K562 (cell line): Measurements from ENCODE around the gene INPP5D.

Experiments
- CEBPB ChIP-seq: fragments of 450-650 bp; IDR thresholded peaks from 2 replicates; pipeline ENCODE4 v1.6.1; 2016; ENCODE audit warnings: missing genetic modification characterization, missing compliant biosample characterization
- ETS2 ChIP-seq: IDR thresholded peaks from 2 replicates; pipeline ENCODE4 v1.6.1; 2016; ENCODE audit warnings: borderline replicate concordance, missing genetic modification characterization, mild to moderate bottlenecking, moderate library complexity, missing compliant biosample characterization; ENCODE audit not compliant: poor library complexity, severe bottlenecking
- EZH2 ChIP-seq: IDR thresholded peaks from 2 replicates; pipeline ENCODE4 v1.6.1; 2012; ENCODE audit warnings: low read depth, mild to moderate bottlenecking, inconsistent platforms, low read length, borderline replicate concordance
- HDAC3 ChIP-seq: fragments of 450-650 bp; IDR thresholded peaks from 2 replicates; pipeline ENCODE4 v1.6.1; 2018; ENCODE audit warnings: borderline replicate concordance, mild to moderate bottlenecking, moderate library complexity; ENCODE audit not compliant: partially characterized antibody
- RAD21 ChIP-seq, 2 experiments: fragments of 250-450 bp in 1 of 2; fragments of 450-650 bp in 1 of 2; sonication (Bioruptor Pico) in 1 of 2; formaldehyde crosslinking in 1 of 2; IDR thresholded peaks in 1 of 2; conservative IDR thresholded peaks in 1 of 2; 2 replicates each; pipeline versions ENCODE4 v1.4.0 to v1.8.0; 2020 to 2022; ENCODE audit warnings: mild to moderate bottlenecking in 2 of 2, moderate library complexity in 1 of 2
- RNF2 ChIP-seq: sonication (generic); IDR thresholded peaks from 2 replicates; pipeline ENCODE4 v1.6.1; 2016
- XRCC5 ChIP-seq: fragments of 200-400 bp; formaldehyde crosslinking; IDR thresholded peaks from 2 replicates; pipeline ENCODE4 v1.6.1; 2017; ENCODE audit warnings: low read depth, mild to moderate bottlenecking, low read length
- TF ChIP-seq, protein P1 (sequence below): fragments of 250-450 bp; sonication (Bioruptor Pico); IDR thresholded peaks from 2 replicates; pipeline ENCODE4 v1.4.0; 2020
- TF ChIP-seq, protein P2 (sequence below), 3 experiments: IDR thresholded peaks in 2 of 3; conservative IDR thresholded peaks in 1 of 3; 2 replicates each; pipeline ENCODE4 v1.5.1; 2011 to 2012; ENCODE audit warnings: low read length in 3 of 3, mild to moderate bottlenecking in 3 of 3, control low read depth in 2 of 3, improper control_type of control experiment in 1 of 3, inconsistent platforms in 1 of 3, low read depth in 1 of 3, mixed read lengths in 1 of 3, moderate library complexity in 1 of 3; ENCODE audit not compliant: insufficient read depth in 2 of 3
- TF ChIP-seq, protein P3 (sequence below), 2 experiments: fragments of 450-650 bp; formaldehyde crosslinking in 1 of 2; IDR thresholded peaks; 2 replicates each; pipeline versions ENCODE4 v1.4.0 to v1.6.1; 2014 to 2020; ENCODE audit warnings: mild to moderate bottlenecking in 2 of 2, borderline replicate concordance in 1 of 2, low read depth in 1 of 2
- TF ChIP-seq, protein P4 (sequence below): sonication (generic); formaldehyde crosslinking; IDR thresholded peaks from 2 replicates; pipeline ENCODE4 v1.4.0; 2020; ENCODE audit warnings: mild to moderate bottlenecking, missing genetic modification reagents

DNA sequence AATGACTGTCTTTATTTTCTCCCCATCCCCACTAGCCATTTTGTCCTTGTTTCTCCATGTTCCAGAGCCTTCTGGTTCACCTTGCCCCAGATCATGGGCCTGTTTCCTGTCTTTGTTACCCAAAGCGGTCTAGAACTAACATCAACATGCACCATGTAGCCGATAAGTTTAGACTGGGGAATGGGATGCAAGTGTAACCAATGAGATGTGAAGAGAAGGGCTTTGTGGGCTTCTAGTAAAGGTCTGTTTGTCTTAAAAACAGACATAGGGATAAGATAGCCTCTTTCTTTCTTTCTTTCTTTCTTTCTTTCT lies 25.7 kb downstream of the INPP5D start:
- TF ChIP-seq EZH2: no peak
- TF ChIP-seq RAD21 (CRISPR knock-in tag; conservative IDR thresholded peaks at IDR 0.05 in 1 of 2, IDR thresholded peaks at IDR 0.05 in 1 of 2): no peak
- TF ChIP-seq ETS2: no peak
- TF ChIP-seq, protein P1, sequence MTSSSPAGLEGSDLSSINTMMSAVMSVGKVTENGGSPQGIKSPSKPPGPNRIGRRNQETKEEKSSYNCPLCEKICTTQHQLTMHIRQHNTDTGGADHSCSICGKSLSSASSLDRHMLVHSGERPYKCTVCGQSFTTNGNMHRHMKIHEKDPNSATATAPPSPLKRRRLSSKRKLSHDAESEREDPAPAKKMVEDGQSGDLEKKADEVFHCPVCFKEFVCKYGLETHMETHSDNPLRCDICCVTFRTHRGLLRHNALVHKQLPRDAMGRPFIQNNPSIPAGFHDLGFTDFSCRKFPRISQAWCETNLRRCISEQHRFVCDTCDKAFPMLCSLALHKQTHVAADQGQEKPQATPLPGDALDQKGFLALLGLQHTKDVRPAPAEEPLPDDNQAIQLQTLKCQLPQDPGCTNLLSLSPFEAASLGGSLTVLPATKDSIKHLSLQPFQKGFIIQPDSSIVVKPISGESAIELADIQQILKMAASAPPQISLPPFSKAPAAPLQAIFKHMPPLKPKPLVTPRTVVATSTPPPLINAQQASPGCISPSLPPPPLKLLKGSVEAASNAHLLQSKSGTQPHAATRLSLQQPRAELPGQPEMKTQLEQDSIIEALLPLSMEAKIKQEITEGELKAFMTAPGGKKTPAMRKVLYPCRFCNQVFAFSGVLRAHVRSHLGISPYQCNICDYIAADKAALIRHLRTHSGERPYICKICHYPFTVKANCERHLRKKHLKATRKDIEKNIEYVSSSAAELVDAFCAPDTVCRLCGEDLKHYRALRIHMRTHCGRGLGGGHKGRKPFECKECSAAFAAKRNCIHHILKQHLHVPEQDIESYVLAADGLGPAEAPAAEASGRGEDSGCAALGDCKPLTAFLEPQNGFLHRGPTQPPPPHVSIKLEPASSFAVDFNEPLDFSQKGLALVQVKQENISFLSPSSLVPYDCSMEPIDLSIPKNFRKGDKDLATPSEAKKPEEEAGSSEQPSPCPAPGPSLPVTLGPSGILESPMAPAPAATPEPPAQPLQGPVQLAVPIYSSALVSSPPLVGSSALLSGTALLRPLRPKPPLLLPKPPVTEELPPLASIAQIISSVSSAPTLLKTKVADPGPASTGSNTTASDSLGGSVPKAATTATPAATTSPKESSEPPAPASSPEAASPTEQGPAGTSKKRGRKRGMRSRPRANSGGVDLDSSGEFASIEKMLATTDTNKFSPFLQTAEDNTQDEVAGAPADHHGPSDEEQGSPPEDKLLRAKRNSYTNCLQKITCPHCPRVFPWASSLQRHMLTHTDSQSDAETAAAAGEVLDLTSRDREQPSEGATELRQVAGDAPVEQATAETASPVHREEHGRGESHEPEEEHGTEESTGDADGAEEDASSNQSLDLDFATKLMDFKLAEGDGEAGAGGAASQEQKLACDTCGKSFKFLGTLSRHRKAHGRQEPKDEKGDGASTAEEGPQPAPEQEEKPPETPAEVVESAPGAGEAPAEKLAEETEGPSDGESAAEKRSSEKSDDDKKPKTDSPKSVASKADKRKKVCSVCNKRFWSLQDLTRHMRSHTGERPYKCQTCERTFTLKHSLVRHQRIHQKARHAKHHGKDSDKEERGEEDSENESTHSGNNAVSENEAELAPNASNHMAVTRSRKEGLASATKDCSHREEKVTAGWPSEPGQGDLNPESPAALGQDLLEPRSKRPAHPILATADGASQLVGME (CRISPR knock-in tag): no peak
- TF ChIP-seq RNF2: no peak
- TF ChIP-seq, protein P2, sequence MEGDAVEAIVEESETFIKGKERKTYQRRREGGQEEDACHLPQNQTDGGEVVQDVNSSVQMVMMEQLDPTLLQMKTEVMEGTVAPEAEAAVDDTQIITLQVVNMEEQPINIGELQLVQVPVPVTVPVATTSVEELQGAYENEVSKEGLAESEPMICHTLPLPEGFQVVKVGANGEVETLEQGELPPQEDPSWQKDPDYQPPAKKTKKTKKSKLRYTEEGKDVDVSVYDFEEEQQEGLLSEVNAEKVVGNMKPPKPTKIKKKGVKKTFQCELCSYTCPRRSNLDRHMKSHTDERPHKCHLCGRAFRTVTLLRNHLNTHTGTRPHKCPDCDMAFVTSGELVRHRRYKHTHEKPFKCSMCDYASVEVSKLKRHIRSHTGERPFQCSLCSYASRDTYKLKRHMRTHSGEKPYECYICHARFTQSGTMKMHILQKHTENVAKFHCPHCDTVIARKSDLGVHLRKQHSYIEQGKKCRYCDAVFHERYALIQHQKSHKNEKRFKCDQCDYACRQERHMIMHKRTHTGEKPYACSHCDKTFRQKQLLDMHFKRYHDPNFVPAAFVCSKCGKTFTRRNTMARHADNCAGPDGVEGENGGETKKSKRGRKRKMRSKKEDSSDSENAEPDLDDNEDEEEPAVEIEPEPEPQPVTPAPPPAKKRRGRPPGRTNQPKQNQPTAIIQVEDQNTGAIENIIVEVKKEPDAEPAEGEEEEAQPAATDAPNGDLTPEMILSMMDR (IDR thresholded peaks at IDR 0.05 in 2 of 3, conservative IDR thresholded peaks at IDR 0.05 in 1 of 3; ENCODE audit: insufficient read depth in 2 of 3, low read depth in 1 of 3, low read length in 3 of 3): no peak
- no peak for TF ChIP-seq HDAC3
- TF ChIP-seq, protein P3, sequence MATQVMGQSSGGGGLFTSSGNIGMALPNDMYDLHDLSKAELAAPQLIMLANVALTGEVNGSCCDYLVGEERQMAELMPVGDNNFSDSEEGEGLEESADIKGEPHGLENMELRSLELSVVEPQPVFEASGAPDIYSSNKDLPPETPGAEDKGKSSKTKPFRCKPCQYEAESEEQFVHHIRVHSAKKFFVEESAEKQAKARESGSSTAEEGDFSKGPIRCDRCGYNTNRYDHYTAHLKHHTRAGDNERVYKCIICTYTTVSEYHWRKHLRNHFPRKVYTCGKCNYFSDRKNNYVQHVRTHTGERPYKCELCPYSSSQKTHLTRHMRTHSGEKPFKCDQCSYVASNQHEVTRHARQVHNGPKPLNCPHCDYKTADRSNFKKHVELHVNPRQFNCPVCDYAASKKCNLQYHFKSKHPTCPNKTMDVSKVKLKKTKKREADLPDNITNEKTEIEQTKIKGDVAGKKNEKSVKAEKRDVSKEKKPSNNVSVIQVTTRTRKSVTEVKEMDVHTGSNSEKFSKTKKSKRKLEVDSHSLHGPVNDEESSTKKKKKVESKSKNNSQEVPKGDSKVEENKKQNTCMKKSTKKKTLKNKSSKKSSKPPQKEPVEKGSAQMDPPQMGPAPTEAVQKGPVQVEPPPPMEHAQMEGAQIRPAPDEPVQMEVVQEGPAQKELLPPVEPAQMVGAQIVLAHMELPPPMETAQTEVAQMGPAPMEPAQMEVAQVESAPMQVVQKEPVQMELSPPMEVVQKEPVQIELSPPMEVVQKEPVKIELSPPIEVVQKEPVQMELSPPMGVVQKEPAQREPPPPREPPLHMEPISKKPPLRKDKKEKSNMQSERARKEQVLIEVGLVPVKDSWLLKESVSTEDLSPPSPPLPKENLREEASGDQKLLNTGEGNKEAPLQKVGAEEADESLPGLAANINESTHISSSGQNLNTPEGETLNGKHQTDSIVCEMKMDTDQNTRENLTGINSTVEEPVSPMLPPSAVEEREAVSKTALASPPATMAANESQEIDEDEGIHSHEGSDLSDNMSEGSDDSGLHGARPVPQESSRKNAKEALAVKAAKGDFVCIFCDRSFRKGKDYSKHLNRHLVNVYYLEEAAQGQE (IDR thresholded peaks at IDR 0.05; ENCODE audit: borderline replicate concordance): no peak
- TF ChIP-seq, protein P3 (CRISPR knock-in tag; IDR thresholded peaks at IDR 0.05; ENCODE audit: low read depth): no peak
- TF ChIP-seq, protein P4, sequence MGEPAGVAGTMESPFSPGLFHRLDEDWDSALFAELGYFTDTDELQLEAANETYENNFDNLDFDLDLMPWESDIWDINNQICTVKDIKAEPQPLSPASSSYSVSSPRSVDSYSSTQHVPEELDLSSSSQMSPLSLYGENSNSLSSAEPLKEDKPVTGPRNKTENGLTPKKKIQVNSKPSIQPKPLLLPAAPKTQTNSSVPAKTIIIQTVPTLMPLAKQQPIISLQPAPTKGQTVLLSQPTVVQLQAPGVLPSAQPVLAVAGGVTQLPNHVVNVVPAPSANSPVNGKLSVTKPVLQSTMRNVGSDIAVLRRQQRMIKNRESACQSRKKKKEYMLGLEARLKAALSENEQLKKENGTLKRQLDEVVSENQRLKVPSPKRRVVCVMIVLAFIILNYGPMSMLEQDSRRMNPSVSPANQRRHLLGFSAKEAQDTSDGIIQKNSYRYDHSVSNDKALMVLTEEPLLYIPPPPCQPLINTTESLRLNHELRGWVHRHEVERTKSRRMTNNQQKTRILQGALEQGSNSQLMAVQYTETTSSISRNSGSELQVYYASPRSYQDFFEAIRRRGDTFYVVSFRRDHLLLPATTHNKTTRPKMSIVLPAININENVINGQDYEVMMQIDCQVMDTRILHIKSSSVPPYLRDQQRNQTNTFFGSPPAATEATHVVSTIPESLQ (CRISPR knock-in tag): no peak
- TF ChIP-seq XRCC5: no peak
- TF ChIP-seq CEBPB: no peak
